H1 (cell line): ENCODE measurements around the gene SUCLG2. TPM values are rescaled to one million over a fixed set of nuclear protein-coding genes. Genes with fewer than 3 reads are reported as not detected.
A peak's percentile ranks its signal among the peaks of the same experiment; 100 is the strongest.

Experiments used
- CTCF ChIA-PET: fragments of 300-600 bp; sonication (Branson Sonifier 250); formaldehyde crosslinking; loops from one replicate; lab custom pipeline; 2021; ENCODE audit not compliant: partially characterized antibody; lab: Charles Lee
- POLR2A ChIA-PET: fragments of 300-600 bp; sonication (Branson Sonifier 250); formaldehyde crosslinking; loops from one replicate; lab custom pipeline; 2021; ENCODE audit warnings: inconsistent platforms; ENCODE audit not compliant: partially characterized antibody; lab: Charles Lee
- DNase-seq, 2 experiments: peaks; one replicate each; pipeline versions ENCODE4 v3.0.0 to v3.0.0-alpha.2; 2010 to 2022; ENCODE audit warnings: low spot score in 2 of 2, low read depth in 1 of 2, mixed read lengths in 1 of 2
- FAIRE-seq: peaks from 2 replicates; lab custom pipeline; 2011; peaks lifted over from hg19 to GRCh38; lab: Jason Lieb, UNC
- H2AFZ ChIP-seq: 2 replicates; pipeline ENCODE4 v1.8.1; 2012; ENCODE audit warnings: low read length, inconsistent platforms
- H2AK5ac ChIP-seq: 2 replicates; pipeline ENCODE4 v1.6.1; 2013; ENCODE audit warnings: low read depth, low read length
- H2BK120ac ChIP-seq: replicated peaks from 2 replicates; pipeline ENCODE3; 2013; ENCODE audit warnings: low read depth, low read length, inconsistent platforms
- H2BK12ac ChIP-seq: 2 replicates; pipeline ENCODE4 v1.6.1; 2013; ENCODE audit warnings: low read depth, low read length
- H2BK15ac ChIP-seq: 2 replicates; pipeline ENCODE4 v1.6.1; 2013; ENCODE audit warnings: low read length
- H2BK20ac ChIP-seq: 2 replicates; pipeline ENCODE4 v1.6.1; 2013; ENCODE audit warnings: low read length
- H2BK5ac ChIP-seq: 2 replicates; pipeline ENCODE4 v1.6.1; 2013; ENCODE audit warnings: low read depth, low read length
- H3K14ac ChIP-seq: 2 replicates; pipeline ENCODE4 v1.6.1; 2013; ENCODE audit warnings: inconsistent platforms; ENCODE audit not compliant: insufficient read length
- H3K18ac ChIP-seq: 2 replicates; pipeline ENCODE4 v1.6.1; 2013; ENCODE audit warnings: low read length; ENCODE audit errors: extremely low read depth
- H3K23ac ChIP-seq: 2 replicates; pipeline ENCODE4 v1.6.1; 2013; ENCODE audit warnings: inconsistent platforms; ENCODE audit not compliant: insufficient read length
- H3K23me2 ChIP-seq: 2 replicates; pipeline ENCODE4 v1.6.1; 2013; ENCODE audit warnings: low read depth, low read length
- H3K27ac ChIP-seq: 2 replicates; pipeline ENCODE4 v1.6.1; 2011; ENCODE audit warnings: low read depth, low read length, inconsistent platforms
- H3K27me3 ChIP-seq, 4 experiments: replicated peaks in 1 of 4; 1 replicate in 1 of 4; 2 replicates in 3 of 4; pipeline versions ENCODE4 v1.6.1 to v1.8.1; 2011 to 2013; ENCODE audit warnings: low read length in 3 of 4, mild to moderate bottlenecking in 3 of 4, inconsistent platforms in 2 of 4, mixed read lengths in 2 of 4, moderate library complexity in 1 of 4; ENCODE audit not compliant: control insufficient read depth in 3 of 4, insufficient read depth in 3 of 4; ENCODE audit errors: extremely low read depth in 1 of 4
- H3K36me3 ChIP-seq, 4 experiments: 2 replicates each; pipeline versions ENCODE4 v1.6.1 to v1.8.1; 2011 to 2013; ENCODE audit warnings: mild to moderate bottlenecking in 4 of 4, low read length in 3 of 4, moderate library complexity in 2 of 4, control low read depth in 1 of 4, inconsistent platforms in 1 of 4; ENCODE audit not compliant: insufficient read depth in 4 of 4, control insufficient read depth in 2 of 4
- H3K4ac ChIP-seq: replicated peaks from 2 replicates; pipeline ENCODE3; 2013; ENCODE audit warnings: low read length, low read depth, mixed read lengths, inconsistent platforms; ENCODE audit not compliant: insufficient read length
- H3K4me1 ChIP-seq, 4 experiments: replicated peaks in 1 of 4; 1 replicate in 1 of 4; 2 replicates in 3 of 4; pipeline versions ENCODE4 v1.6.1 to v1.8.1; 2011 to 2013; ENCODE audit warnings: low read length in 3 of 4, inconsistent platforms in 2 of 4, mixed read lengths in 1 of 4; ENCODE audit not compliant: insufficient read depth in 4 of 4, control insufficient read depth in 3 of 4
- H3K4me2 ChIP-seq, 2 experiments: 2 replicates each; pipeline versions ENCODE4 v1.6.1 to v1.8.1; 2011 to 2013; ENCODE audit warnings: low read depth in 2 of 2, low read length in 2 of 2, control low read depth in 1 of 2, inconsistent platforms in 1 of 2, mild to moderate bottlenecking in 1 of 2; ENCODE audit not compliant: insufficient read depth in 1 of 2
- H3K4me3 ChIP-seq, 4 experiments: fragments of 200-600, 300-600 bp in 1 of 4; sonication (generic), shearing (Covaris generic), sonication (Bioruptor Twin) in 1 of 4; 2 replicates each; pipeline versions ENCODE4 v1.5.1 to v1.8.1; 2011 to 2016; ENCODE audit warnings: low read length in 4 of 4, low read depth in 3 of 4, control low read depth in 2 of 4, inconsistent platforms in 2 of 4, mild to moderate bottlenecking in 2 of 4, mixed read lengths in 1 of 4, moderate library complexity in 1 of 4; ENCODE audit not compliant: insufficient read depth in 2 of 4; ENCODE audit errors: extremely low read depth in 1 of 4
- H3K56ac ChIP-seq: replicated peaks from 2 replicates; pipeline ENCODE3; 2013; ENCODE audit warnings: low read depth, mild to moderate bottlenecking, mixed read lengths, low read length, inconsistent platforms; ENCODE audit not compliant: insufficient read length
- H3K79me1 ChIP-seq: 2 replicates; pipeline ENCODE4 v1.6.1; 2013; ENCODE audit warnings: low read depth, low read length, control low read depth
- H3K79me2 ChIP-seq, 2 experiments: 2 replicates each; pipeline versions ENCODE4 v1.6.1 to v1.8.1; 2012 to 2013; ENCODE audit warnings: low read length in 2 of 2, mild to moderate bottlenecking in 2 of 2, inconsistent platforms in 1 of 2; ENCODE audit not compliant: insufficient read depth in 2 of 2, control insufficient read depth in 1 of 2
- H3K9ac ChIP-seq, 4 experiments: replicated peaks in 1 of 4; 1 replicate in 1 of 4; 2 replicates in 3 of 4; pipeline versions ENCODE4 v1.6.1 to v1.8.1; 2011 to 2013; ENCODE audit warnings: low read depth in 3 of 4, low read length in 3 of 4, control low read depth in 2 of 4, mild to moderate bottlenecking in 2 of 4, moderate library complexity in 2 of 4, inconsistent platforms in 1 of 4; ENCODE audit errors: extremely low read depth in 1 of 4
- H3K9me3 ChIP-seq, 2 experiments: 2 replicates each; pipeline versions ENCODE4 v1.6.1 to v1.8.1; 2012 to 2013; ENCODE audit warnings: mild to moderate bottlenecking in 2 of 2, moderate library complexity in 2 of 2, control low read depth in 1 of 2, inconsistent platforms in 1 of 2, low read depth in 1 of 2, low read length in 1 of 2, mixed read lengths in 1 of 2; ENCODE audit not compliant: insufficient read depth in 2 of 2
- H4K20me1 ChIP-seq, 2 experiments: replicated peaks in 1 of 2; 2 replicates each; pipeline versions ENCODE3 to v1.8.1; 2011 to 2013; ENCODE audit warnings: inconsistent platforms in 2 of 2, low read length in 2 of 2, mild to moderate bottlenecking in 1 of 2; ENCODE audit not compliant: insufficient read depth in 2 of 2, control insufficient read depth in 1 of 2
- H4K5ac ChIP-seq: 2 replicates; pipeline ENCODE4 v1.6.1; 2013; ENCODE audit warnings: low read length, low read depth, mixed read lengths, inconsistent platforms; ENCODE audit not compliant: insufficient read length
- H4K8ac ChIP-seq: 2 replicates; pipeline ENCODE4 v1.8.0; 2013; ENCODE audit warnings: mild to moderate bottlenecking, moderate library complexity, low read length, inconsistent platforms; ENCODE audit not compliant: insufficient read depth; ENCODE audit errors: extremely low read depth
- H4K91ac ChIP-seq: replicated peaks from 2 replicates; pipeline ENCODE3; 2013; ENCODE audit warnings: low read length, mixed read lengths, inconsistent platforms; ENCODE audit not compliant: insufficient read length
- BACH1 ChIP-seq: IDR thresholded peaks from 2 replicates; pipeline ENCODE4 v1.6.1; 2012; ENCODE audit warnings: low read length, improper control_type of control experiment
- CHD2 ChIP-seq: IDR thresholded peaks from 2 replicates; pipeline ENCODE4 v1.6.1; 2012; ENCODE audit warnings: low read length, improper control_type of control experiment
- NRF1 ChIP-seq: IDR thresholded peaks from 2 replicates; pipeline ENCODE4 v1.6.1; 2011; ENCODE audit warnings: mild to moderate bottlenecking, low read depth, low read length, improper control_type of control experiment
- WGBS, 2 experiments: shearing (Covaris generic) in 1 of 2; methylation state at CpG; one replicate each; pipeline versions ENCODE4 v1.1.6 to v1.1.7; 2013 to 2015; ENCODE audit warnings: low lambda C conversion rate in 2 of 2, mixed read lengths in 2 of 2, inconsistent platforms in 1 of 2, low coverage in 1 of 2, missing lambda C conversion rate in 1 of 2; ENCODE audit not compliant: insufficient replicate concordance in 2 of 2, insufficient coverage in 1 of 2, insufficient read length in 1 of 2; ENCODE audit errors: extremely low coverage in 1 of 2, missing lambda C conversion rate in 1 of 2; 5-methylcytosine and 5-hydroxymethylcytosine counted together
- polyA plus RNA-seq, 7 experiments: library from polyadenylated mRNA; depleted of rRNA in 3 of 7; stranded (reverse) in 5 of 7; unstranded in 2 of 7; fragments of >200 nt in 5 of 7; fragments of 200-250 nt in 2 of 7; gene quantifications; 1 replicate in 5 of 7; 2 replicates in 1 of 7; 4 replicates in 1 of 7; pipeline versions ENCODE4 v1.2.1 to v1.2.3, GENCODE V29; 2011 to 2013; ENCODE audit warnings: missing spikeins in 2 of 7, mixed read lengths in 2 of 7
- total RNA-seq: library from RNA; stranded (reverse); fragmentation: NEBNext Ultra II Directional; extraction: Animal tissue kit (Norgen Biotek cat#: 25700); gene quantifications from 2 replicates; pipeline ENCODE4 v1.2.1, GENCODE V29; 2021
- TF ChIP-seq, protein P1 (sequence below), 3 experiments: IDR thresholded peaks; 1 replicate in 2 of 3; 2 replicates in 1 of 3; pipeline versions ENCODE4 v1.5.1 to v1.6.1; 2011; ENCODE audit warnings: low read length in 3 of 3, mild to moderate bottlenecking in 3 of 3, inconsistent platforms in 2 of 3, low read depth in 1 of 3, moderate library complexity in 1 of 3; ENCODE audit not compliant: insufficient read depth in 1 of 3; ENCODE audit errors: control extremely low read depth in 1 of 3

The SUCLG2 gene
- total and polyA plus RNA-seq, 2 of the 8 experiments (the other 6 are each of a cell fraction or from before 2014, with no cell fraction given) = 12.9 to 46.2 TPM

- no peak for FAIRE-seq
- Histone ChIP-seq H2BK120ac (no peak overlapping the region), H4K8ac (no peak overlapping the region), H3K27ac (no peak overlapping the region), H3K4me1 (no peaks in the 10 kb centered on the region), H3K9me3 (no peaks in the 10 kb centered on the region), H3K4me3 (no peak overlapping the region), H2BK12ac (no peak overlapping the region), H3K27me3 (no peaks in the 10 kb centered on the region), H3K79me1 (no peaks in the 10 kb centered on the region), H3K4ac (no peak overlapping the region), H3K36me3 (no peaks in the 10 kb centered on the region), H3K9ac (no peak overlapping the region), H3K56ac (no peak overlapping the region), H3K4me2 (no peak overlapping the region), H3K23me2 (no peaks in the 10 kb centered on the region), H3K23ac (no peak overlapping the region)
- POLR2A ChIA-PET = no interaction called here
- TF ChIP-seq BACH1 (no peak), NRF1 (0 out of 2 replicates have a peak, but pooled peaks have one; percentile 3), CHD2 (no peak)
- TF ChIP-seq, protein P1, sequence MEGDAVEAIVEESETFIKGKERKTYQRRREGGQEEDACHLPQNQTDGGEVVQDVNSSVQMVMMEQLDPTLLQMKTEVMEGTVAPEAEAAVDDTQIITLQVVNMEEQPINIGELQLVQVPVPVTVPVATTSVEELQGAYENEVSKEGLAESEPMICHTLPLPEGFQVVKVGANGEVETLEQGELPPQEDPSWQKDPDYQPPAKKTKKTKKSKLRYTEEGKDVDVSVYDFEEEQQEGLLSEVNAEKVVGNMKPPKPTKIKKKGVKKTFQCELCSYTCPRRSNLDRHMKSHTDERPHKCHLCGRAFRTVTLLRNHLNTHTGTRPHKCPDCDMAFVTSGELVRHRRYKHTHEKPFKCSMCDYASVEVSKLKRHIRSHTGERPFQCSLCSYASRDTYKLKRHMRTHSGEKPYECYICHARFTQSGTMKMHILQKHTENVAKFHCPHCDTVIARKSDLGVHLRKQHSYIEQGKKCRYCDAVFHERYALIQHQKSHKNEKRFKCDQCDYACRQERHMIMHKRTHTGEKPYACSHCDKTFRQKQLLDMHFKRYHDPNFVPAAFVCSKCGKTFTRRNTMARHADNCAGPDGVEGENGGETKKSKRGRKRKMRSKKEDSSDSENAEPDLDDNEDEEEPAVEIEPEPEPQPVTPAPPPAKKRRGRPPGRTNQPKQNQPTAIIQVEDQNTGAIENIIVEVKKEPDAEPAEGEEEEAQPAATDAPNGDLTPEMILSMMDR (IDR thresholded peaks at IDR 0.05; ENCODE audit: control extremely low read depth in 1 of 3, insufficient read depth in 1 of 3, low read depth in 1 of 3, low read length in 3 of 3) = no peak
- TF ChIP-seq, all 59 proteins: peak for 1
- Histone ChIP-seq H4K5ac (no peak overlapping the region), H2BK15ac (no peak overlapping the region), H2AK5ac (no peak overlapping the region), H4K91ac (no peak overlapping the region), H2BK5ac (no peak overlapping the region), H3K18ac (no peak overlapping the region), H3K14ac (no peak overlapping the region), H3K79me2 (no peaks in the 10 kb centered on the region), H2AFZ (no peak overlapping the region), H4K20me1 (no peaks in the 10 kb centered on the region), H2BK20ac (no peak overlapping the region)
- 95% methylated on average over 1 of the region's 1 CpG; no CpG with 5 or more reads in 1 of the 2 experiments for WGBS, 2 experiments
- CTCF ChIA-PET = interaction anchor here (0.9 kb wide), 1 partner anchor 16 kb away, joined by 3 read pairs; no protein-coding TSS in a partner anchor
- DNase-seq = no peak
Observed at GRCh38 chr3:67470207-67470606, 184.2 kb downstream of the SUCLG2 start.
